Osteoblast (primary cell): ENCODE data around the gene KYNU. TPM values are rescaled to one million over a fixed set of nuclear protein-coding genes. Genes with fewer than 3 reads are reported as not detected.

Experiments used
- DNase-seq: peaks from one replicate; pipeline ENCODE4 v3.0.0; 2011; ENCODE audit warnings: low spot score, mixed read lengths; ENCODE audit not compliant: insufficient read length; ENCODE audit errors: missing footprints
- H2AFZ ChIP-seq: 2 replicates; pipeline ENCODE4 v1.6.0; 2011; ENCODE audit warnings: mild to moderate bottlenecking, low read length
- H3K27ac ChIP-seq: 2 replicates; pipeline ENCODE4 v1.5.1; 2011; ENCODE audit warnings: mild to moderate bottlenecking, low read depth, low read length, moderate library complexity
- H3K27me3 ChIP-seq: 2 replicates; pipeline ENCODE4 v1.6.0; 2012; ENCODE audit warnings: mild to moderate bottlenecking, control low read depth, inconsistent platforms, low read length, moderate library complexity; ENCODE audit not compliant: insufficient read depth
- H3K36me3 ChIP-seq: 2 replicates; pipeline ENCODE4 v1.5.1; 2011; ENCODE audit warnings: mild to moderate bottlenecking, low read length, control low read depth, moderate library complexity; ENCODE audit not compliant: insufficient read depth
- H3K4me1 ChIP-seq: 2 replicates; pipeline ENCODE4 v1.5.1; 2011; ENCODE audit warnings: mild to moderate bottlenecking, low read length, control low read depth, moderate library complexity; ENCODE audit not compliant: insufficient read depth
- H3K4me2 ChIP-seq: 2 replicates; pipeline ENCODE4 v1.6.0; 2011; ENCODE audit warnings: mild to moderate bottlenecking, low read length; ENCODE audit not compliant: insufficient read depth
- H3K4me3 ChIP-seq: fragments of 200-600 bp; sonication (generic); 3 replicates; pipeline ENCODE4 v1.5.1; 2012; ENCODE audit warnings: mild to moderate bottlenecking, low read length, inconsistent platforms; ENCODE audit not compliant: insufficient read depth
- H3K79me2 ChIP-seq: 2 replicates; pipeline ENCODE4 v1.6.0; 2012; ENCODE audit warnings: mild to moderate bottlenecking, low read length, control low read depth, inconsistent platforms; ENCODE audit not compliant: insufficient read depth
- H3K9me3 ChIP-seq: 2 replicates; pipeline ENCODE4 v1.5.1; 2011; ENCODE audit warnings: low read depth, low read length, control low read depth
- H4K20me1 ChIP-seq: 2 replicates; pipeline ENCODE4 v1.6.0; 2012; ENCODE audit warnings: mild to moderate bottlenecking, low read length, control low read depth; ENCODE audit not compliant: insufficient read depth
- total RNA-seq: library from RNA; depleted of rRNA; stranded (reverse); fragments of >200 nt; gene quantifications from 2 replicates; pipeline ENCODE4 v1.2.3, GENCODE V29; 2012
- TF ChIP-seq, protein P1 (sequence below): IDR thresholded peaks from 2 replicates; pipeline ENCODE4 v1.5.1; 2011; ENCODE audit warnings: mild to moderate bottlenecking, low read depth, low read length, moderate library complexity; ENCODE audit errors: extremely low read depth

Gene KYNU
- total RNA-seq, 1 donor: 10.9 TPM

DNA sequence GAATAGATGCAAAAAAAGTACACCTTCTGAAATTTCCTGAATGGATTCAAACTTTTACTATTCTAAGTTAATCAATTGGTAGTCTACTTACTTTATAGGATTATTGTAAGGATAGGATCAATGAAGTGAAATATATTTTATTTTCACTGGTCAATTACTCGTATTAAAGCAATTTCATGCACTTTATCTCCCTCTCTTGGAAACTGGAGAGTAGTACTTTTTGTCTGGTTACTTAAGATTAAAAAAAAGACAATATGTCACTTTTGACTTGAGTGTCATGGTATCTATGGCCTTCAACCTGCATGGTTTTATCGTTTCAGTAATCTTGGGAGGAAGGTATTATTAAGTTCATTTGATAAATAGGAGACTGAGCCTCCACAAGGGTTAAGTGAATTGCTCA is 1.0 kb upstream of the KYNU start:
- Histone ChIP-seq H3K9me3 (no peaks in the 10 kb centered on the region), H2AFZ (no peak overlapping the region), H3K27me3 (no peaks in the 10 kb centered on the region), H3K27ac (no peak overlapping the region), H3K4me1 (peaks cover 38% of the 10 kb centered on the region), H3K4me3 (no peak overlapping the region), H3K4me2 (no peak overlapping the region), H3K36me3 (no peaks in the 10 kb centered on the region), H3K79me2 (no peaks in the 10 kb centered on the region), H4K20me1 (no peaks in the 10 kb centered on the region)
- TF ChIP-seq, protein P1, sequence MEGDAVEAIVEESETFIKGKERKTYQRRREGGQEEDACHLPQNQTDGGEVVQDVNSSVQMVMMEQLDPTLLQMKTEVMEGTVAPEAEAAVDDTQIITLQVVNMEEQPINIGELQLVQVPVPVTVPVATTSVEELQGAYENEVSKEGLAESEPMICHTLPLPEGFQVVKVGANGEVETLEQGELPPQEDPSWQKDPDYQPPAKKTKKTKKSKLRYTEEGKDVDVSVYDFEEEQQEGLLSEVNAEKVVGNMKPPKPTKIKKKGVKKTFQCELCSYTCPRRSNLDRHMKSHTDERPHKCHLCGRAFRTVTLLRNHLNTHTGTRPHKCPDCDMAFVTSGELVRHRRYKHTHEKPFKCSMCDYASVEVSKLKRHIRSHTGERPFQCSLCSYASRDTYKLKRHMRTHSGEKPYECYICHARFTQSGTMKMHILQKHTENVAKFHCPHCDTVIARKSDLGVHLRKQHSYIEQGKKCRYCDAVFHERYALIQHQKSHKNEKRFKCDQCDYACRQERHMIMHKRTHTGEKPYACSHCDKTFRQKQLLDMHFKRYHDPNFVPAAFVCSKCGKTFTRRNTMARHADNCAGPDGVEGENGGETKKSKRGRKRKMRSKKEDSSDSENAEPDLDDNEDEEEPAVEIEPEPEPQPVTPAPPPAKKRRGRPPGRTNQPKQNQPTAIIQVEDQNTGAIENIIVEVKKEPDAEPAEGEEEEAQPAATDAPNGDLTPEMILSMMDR: peak; percentile 42
- no peak for DNase-seq

DNA sequence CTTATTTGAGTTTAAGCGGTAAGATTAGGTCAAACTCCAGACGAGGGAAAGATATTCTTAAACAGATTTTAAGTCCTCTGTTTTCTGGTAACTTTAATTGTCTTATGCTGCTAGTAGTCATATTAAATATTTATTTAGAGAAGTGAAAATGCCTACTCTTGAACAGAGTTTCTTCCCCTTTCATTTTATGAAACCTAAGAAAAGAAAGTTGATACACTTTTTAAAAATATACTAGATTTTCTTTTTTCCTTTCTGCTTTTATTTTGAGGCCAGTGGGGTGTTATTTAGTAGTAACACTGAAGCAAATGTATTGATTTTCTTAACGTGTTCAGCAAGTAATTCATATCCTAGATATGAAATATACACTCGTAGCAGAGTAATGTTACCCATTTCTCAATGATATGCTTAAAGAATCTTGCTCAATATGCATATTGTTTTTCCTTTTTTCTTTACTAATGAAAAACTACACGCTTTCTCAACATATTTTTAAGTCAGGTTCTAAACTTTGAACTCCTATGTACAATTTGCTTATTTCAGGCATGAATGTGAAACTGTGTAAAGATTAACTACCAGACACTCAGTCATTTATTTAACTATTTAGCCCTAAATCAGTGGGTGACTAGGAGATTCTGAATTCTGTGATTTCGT is 691 bp downstream of the KYNU start:
- Histone ChIP-seq H3K36me3 (no peaks in the 10 kb centered on the region), H3K27me3 (no peaks in the 10 kb centered on the region), H3K27ac (no peak overlapping the region), H3K9me3 (no peaks in the 10 kb centered on the region), H3K79me2 (no peaks in the 10 kb centered on the region), H4K20me1 (no peaks in the 10 kb centered on the region), H2AFZ (no peak overlapping the region), H3K4me2 (peak overlapping the region; percentile 21), H3K4me3 (no peak overlapping the region), H3K4me1 (peaks cover 38% of the 10 kb centered on the region)
- no peak for DNase-seq
- TF ChIP-seq, protein P1: no peak

DNA sequence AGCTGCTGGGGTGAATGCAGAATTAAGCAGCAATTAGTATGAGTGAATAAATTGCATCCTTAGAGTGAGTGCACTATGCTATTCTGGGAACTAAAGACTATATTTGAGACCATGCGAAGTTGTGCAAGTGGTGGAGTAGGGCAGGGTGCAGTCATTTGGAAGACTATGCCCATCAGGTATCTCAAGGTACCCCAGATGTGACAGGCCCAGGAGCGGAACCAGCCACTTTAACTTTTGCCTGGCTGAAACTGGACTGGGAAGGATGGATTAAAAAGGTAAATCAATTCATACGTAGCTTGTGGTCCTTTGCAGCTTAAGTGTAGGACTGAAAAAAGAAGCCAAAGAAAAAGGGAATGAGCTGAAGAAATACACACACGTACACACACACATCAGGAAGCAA is 1.7 kb downstream of the KYNU start:
- H3K4me3 ChIP-seq: no peak overlapping the region
- TF ChIP-seq, protein P1: no peak
- DNase-seq: no peak
- peaks cover 30% of the 10 kb centered on the region for H3K4me1 ChIP-seq
- H4K20me1 ChIP-seq: no peaks in the 10 kb centered on the region
- H3K27ac ChIP-seq: no peak overlapping the region
- H2AFZ ChIP-seq: no peak overlapping the region
- no peaks in the 10 kb centered on the region for H3K36me3 ChIP-seq
- H3K79me2 ChIP-seq: no peaks in the 10 kb centered on the region
- no peaks in the 10 kb centered on the region for H3K27me3 ChIP-seq
- H3K4me2 ChIP-seq: no peak overlapping the region
- no peaks in the 10 kb centered on the region for H3K9me3 ChIP-seq

DNA sequence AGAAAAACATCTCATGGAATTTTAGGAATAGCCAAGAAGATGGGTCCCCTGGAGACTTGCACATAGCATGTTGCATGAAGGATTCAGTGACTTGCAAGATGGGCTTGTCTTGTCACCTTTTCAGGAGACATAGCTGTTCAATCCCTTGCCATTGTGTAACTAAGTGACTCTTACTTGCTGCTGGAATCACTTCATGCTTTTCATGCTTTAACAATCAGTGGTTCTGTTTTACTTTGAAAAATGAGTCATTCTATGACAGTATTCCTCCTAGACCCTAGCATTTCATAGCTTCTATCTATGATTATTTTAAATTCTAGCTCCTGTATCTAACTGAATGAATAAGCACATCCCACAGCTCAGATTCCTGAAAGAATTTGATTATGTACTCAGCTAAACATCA is 2.8 kb downstream of the KYNU start:
- H3K36me3 ChIP-seq: no peaks in the 10 kb centered on the region
- H3K4me3 ChIP-seq: no peak overlapping the region
- H3K4me1 ChIP-seq: peaks cover 20% of the 10 kb centered on the region
- DNase-seq: peak; percentile 50
- peak overlapping the region; percentile 5 for H3K4me2 ChIP-seq
- H3K27ac ChIP-seq: peak overlapping the region; percentile 41
- H4K20me1 ChIP-seq: no peaks in the 10 kb centered on the region
- TF ChIP-seq, protein P1: no peak
- H3K27me3 ChIP-seq: no peaks in the 10 kb centered on the region
- no peaks in the 10 kb centered on the region for H3K79me2 ChIP-seq
- no peaks in the 10 kb centered on the region for H3K9me3 ChIP-seq
- no peak overlapping the region for H2AFZ ChIP-seq
